ENCODE results near the gene MPND. TPM values are rescaled to one million over a fixed set of nuclear protein-coding genes. Genes with fewer than 3 reads are reported as not detected.
A peak's percentile ranks its signal among the peaks of the same experiment; 100 is the strongest.

MPND gene
- total and polyA plus RNA-seq, 11 donors, result 8.2 to 23.7 (median 19.0) TPM

DNA sequence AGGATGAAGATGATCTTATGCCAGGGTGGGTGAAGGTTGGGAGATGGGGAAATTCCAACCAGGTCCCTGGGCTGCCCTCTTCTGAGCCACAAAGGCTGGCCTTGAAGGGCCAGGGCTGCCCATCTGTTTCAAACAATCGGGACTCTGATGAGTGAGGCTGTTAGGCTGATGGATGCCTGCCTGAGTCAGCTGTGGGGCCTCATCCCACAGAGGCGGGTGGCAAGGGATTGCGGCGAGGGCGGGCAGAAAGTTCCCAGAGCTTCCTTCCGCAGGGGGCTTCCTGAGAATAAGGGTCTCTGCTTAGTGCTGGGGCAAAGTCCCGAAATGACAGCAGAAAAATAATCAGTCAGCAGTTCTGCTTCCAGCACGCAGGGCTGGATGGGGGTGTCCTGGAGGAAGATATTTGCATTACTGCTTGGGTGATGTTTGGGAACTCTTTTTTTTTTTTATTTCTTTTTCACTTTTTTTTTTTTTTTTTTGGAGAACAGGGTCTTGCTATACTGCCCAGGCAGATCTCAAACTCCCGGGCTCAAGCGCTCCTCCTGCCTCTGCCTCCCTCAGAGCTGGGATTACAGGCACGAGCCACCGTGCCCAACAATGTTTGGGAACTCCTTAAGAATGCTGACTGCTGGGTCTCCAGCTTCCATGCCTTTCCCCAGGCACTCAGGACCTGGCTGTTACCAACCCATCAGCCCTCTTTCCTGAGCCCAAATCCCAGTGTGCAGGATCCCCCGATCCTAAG, 42.9 kb downstream of the MPND start:
- 83 to 92% (median 91%) methylated on average over 13 of the region's 13 CpGs for WGBS, 4 donors
- TF ChIP-seq POLR2A (IDR thresholded peaks at IDR 0.05), result no peak
- TF ChIP-seq, protein P1, sequence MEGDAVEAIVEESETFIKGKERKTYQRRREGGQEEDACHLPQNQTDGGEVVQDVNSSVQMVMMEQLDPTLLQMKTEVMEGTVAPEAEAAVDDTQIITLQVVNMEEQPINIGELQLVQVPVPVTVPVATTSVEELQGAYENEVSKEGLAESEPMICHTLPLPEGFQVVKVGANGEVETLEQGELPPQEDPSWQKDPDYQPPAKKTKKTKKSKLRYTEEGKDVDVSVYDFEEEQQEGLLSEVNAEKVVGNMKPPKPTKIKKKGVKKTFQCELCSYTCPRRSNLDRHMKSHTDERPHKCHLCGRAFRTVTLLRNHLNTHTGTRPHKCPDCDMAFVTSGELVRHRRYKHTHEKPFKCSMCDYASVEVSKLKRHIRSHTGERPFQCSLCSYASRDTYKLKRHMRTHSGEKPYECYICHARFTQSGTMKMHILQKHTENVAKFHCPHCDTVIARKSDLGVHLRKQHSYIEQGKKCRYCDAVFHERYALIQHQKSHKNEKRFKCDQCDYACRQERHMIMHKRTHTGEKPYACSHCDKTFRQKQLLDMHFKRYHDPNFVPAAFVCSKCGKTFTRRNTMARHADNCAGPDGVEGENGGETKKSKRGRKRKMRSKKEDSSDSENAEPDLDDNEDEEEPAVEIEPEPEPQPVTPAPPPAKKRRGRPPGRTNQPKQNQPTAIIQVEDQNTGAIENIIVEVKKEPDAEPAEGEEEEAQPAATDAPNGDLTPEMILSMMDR (IDR thresholded peaks at IDR 0.05), result no peak
- intact Hi-C loops (cut with DNase I), result no loop called here

DNA sequence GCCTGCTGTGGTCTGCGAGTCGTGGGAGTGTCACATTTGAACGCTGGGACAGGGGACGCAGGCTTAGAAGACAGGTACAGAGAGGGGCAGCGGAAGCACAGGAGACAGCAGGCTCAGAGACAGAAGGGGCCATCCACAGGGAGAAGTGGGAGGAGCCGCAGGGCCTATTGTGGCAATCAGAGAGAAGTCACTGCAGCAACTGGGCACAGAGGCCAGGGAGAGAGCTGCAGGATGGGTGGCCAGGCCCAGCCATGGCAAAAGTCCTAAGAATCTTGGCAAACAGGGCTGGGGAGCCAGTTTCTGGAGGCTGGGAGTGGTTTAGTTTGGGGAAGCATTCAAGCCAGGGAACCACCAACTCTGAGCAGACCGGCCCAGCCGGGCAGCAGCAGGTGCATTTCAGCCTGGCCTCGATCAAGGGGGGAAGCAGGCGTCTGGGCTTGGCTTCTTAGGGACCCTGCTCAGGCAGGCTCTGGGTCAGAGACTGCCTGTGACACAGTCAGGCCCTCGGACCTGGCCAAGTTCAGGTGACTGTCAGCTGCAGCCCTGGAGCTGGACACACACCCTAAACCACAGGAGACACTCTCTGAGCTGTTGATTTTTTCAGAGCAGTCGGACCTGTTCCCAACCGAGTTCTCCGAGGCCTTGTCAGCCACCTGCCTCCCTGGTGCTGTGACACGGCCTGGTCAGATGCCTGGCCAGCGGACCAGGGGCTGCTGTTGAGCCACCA, 45.1 kb downstream of the MPND start:
- peak in 2 of 5 donors; percentile 55 to 65 for DNase-seq
- ATAC-seq, result peak in 3 of 4 donors; percentile 27 to 44 (median 38)
- intact Hi-C loops (cut with DNase I), result no loop called here
- Histone ChIP-seq H3K4me3 (no peak overlapping the region), H3K9me3 (no peaks in the 10 kb centered on the region), H3K4me1 (peaks cover 4 to 60% (median 54%) of the 10 kb centered on the region in 12 donors), H3K27ac (peak overlapping the region in 8 of 12 donors; percentile 9 to 87 (median 76)), H3K27me3 (no peaks in the 10 kb centered on the region), H3K36me3 (peaks cover 0 to 47% (median 5%) of the 10 kb centered on the region in 9 donors)
- WGBS, 4 donors, result 53 to 80% (median 67%) methylated on average over 9 to 16 of the region's 16 CpGs
- TF ChIP-seq POLR2A (IDR thresholded peaks at IDR 0.05), result no peak
- TF ChIP-seq, protein P1 (IDR thresholded peaks at IDR 0.05), result no peak

More for the DNA sequence above, 42.9 kb downstream of the MPND start:
- Histone ChIP-seq H3K36me3 (peaks cover 0 to 51% (median 8%) of the 10 kb centered on the region in 9 donors), H3K27me3 (no peaks in the 10 kb centered on the region), H3K9me3 (no peaks in the 10 kb centered on the region), H3K4me1 (peaks cover 4 to 37% (median 33%) of the 10 kb centered on the region in 12 donors), H3K4me3 (no peak overlapping the region), H3K27ac (peak overlapping the region in 1 of 12 donors; percentile 37)
- DNase-seq, result peak in 1 of 5 donors; percentile 42
- no peak for ATAC-seq

DNA sequence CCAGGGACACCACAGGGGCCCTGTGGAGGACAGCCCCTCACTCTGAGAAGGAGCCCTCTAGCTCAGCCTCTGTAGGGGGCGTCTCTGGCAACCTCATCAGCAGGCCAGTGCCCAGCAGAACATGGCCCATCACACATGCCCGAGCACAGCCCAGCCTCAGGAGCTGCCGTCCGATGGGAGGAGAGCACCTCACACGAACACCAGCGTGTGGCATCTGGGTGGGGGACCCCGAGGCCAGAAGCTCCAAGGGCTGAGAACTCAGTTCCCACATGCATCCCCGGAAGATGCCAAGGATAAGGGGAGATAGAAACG, 45.7 kb downstream of the MPND start:
- Histone ChIP-seq H3K27me3 (no peaks in the 10 kb centered on the region), H3K36me3 (peaks cover 0 to 42% (median 5%) of the 10 kb centered on the region in 9 donors), H3K4me3 (no peak overlapping the region), H3K27ac (peak overlapping the region in 9 of 12 donors; percentile 63 to 87 (median 78)), H3K4me1 (peaks cover 4 to 65% (median 59%) of the 10 kb centered on the region in 12 donors), H3K9me3 (no peaks in the 10 kb centered on the region)
- DNase-seq (no peak), ATAC-seq (no peak)
- TF ChIP-seq, protein P1 (IDR thresholded peaks at IDR 0.05), result no peak
- no peak for TF ChIP-seq POLR2A (IDR thresholded peaks at IDR 0.05)
- intact Hi-C loops (cut with DNase I), result no loop called here
- WGBS, 4 donors, result 75 to 83% (median 77%) methylated on average over 9 of the region's 9 CpGs

DNA sequence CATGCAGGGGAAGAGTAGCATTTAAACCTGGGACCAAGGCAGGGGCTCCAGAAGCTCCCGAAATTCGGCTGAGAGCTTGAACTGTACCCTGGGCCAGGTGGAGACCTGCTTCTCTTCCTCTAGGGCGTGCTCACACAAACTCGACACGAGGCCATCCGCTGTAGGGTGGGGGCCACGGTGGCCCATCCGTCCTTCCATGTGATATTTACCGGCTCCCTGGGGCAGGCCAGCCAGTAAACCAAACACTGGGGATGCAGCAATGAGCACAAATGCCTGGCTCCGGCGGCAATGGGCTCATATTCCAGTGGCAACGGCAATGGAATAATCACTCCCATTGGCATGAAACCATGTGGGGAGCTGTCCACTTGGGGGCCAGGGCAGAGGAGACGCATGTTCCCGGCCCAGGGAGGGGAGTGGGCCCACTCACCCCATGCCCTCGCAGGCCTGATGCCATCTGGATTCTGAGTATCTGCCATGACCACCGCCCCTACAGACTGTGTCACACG, 46.2 kb downstream of the MPND start:
- no peak for TF ChIP-seq POLR2A (IDR thresholded peaks at IDR 0.05)
- TF ChIP-seq, protein P1 (IDR thresholded peaks at IDR 0.05), result no peak
- Histone ChIP-seq H3K9me3 (no peaks in the 10 kb centered on the region), H3K27me3 (no peaks in the 10 kb centered on the region), H3K4me3 (peak overlapping the region in 4 of 12 donors; percentile 0 to 28 (median 5)), H3K36me3 (peaks cover 0 to 38% (median 2%) of the 10 kb centered on the region in 9 donors), H3K4me1 (peaks cover 4 to 70% (median 64%) of the 10 kb centered on the region in 12 donors), H3K27ac (peak overlapping the region; percentile 26 to 87 (median 78))
- peak in 1 of 5 donors; percentile 51 for DNase-seq
- 45 to 65% (median 55%) methylated on average over 6 to 17 of the region's 17 CpGs for WGBS, 4 donors
- intact Hi-C loops (cut with DNase I), result no loop called here
- ATAC-seq, result peak in 1 of 4 donors; percentile 39

Measured in heart left ventricle (tissue), 16 donors.